Measurements from ENCODE around the gene ACOX1.
A peak's percentile ranks its signal among the peaks of the same experiment; 100 is the strongest.

DNA sequence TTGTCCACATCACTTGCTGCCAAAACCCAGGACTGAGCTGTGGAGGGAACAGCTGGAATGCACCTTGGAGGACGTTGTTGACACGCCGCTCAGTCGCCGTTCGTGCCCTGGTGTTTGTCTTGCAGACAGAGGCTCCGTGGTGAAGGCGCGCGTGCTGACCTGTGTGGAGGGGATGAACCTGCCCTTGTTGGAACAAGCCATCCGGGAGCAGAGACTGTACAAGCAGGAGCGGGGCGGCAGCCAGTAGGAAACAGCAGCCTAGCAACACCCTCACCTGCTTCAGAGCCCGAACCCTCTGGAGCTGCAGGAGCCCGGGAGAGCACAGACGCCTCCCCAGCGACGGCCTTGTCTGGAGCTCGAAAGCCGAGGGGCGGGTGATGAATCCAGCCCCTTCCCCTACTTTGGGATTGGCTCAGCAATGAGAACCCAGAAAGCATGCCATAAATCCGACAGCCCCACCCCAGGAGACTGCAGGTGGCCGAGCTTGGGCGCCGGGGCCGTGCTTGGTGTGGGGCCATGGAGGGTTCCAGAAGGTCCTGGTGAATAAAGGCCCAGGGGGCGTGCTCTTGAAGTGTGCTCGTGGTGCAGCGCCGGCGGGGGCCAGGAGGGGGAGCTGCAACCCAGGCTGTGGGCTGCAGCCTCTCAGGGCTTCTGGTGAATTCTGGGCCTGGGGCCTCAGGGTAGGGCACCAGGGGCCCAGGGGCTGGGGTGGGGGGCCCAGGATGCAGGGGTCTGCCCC lies 21.2 kb upstream of the ACOX1 start:
- TF ChIP-seq, protein P1, sequence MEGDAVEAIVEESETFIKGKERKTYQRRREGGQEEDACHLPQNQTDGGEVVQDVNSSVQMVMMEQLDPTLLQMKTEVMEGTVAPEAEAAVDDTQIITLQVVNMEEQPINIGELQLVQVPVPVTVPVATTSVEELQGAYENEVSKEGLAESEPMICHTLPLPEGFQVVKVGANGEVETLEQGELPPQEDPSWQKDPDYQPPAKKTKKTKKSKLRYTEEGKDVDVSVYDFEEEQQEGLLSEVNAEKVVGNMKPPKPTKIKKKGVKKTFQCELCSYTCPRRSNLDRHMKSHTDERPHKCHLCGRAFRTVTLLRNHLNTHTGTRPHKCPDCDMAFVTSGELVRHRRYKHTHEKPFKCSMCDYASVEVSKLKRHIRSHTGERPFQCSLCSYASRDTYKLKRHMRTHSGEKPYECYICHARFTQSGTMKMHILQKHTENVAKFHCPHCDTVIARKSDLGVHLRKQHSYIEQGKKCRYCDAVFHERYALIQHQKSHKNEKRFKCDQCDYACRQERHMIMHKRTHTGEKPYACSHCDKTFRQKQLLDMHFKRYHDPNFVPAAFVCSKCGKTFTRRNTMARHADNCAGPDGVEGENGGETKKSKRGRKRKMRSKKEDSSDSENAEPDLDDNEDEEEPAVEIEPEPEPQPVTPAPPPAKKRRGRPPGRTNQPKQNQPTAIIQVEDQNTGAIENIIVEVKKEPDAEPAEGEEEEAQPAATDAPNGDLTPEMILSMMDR (IDR thresholded peaks at IDR 0.05) = peak; percentile 84
- TF ChIP-seq EZH2phosphoT487 (IDR thresholded peaks at IDR 0.05) = no peak
